Fibroblast of pulmonary artery (primary cell): ENCODE data around the gene UNC5C.

Source experiments
- DNase-seq: peaks from one replicate; pipeline ENCODE4 v3.0.0-alpha.2; 2010; ENCODE audit warnings: low read depth
- H3K4me3 ChIP-seq: replicated peaks from 2 replicates; pipeline ENCODE4 v1.5.1; 2011; ENCODE audit warnings: low read depth, mild to moderate bottlenecking, control low read depth, low read length, moderate library complexity
- CTCF ChIP-seq: IDR thresholded peaks from 2 replicates; pipeline ENCODE4 v1.5.1; 2011; ENCODE audit warnings: mild to moderate bottlenecking, control low read depth, low read length, inconsistent platforms; ENCODE audit errors: missing control alignments

The UNC5C gene

GRCh38 chr4:95450294-95450693, 98.5 kb downstream of the UNC5C start:
- no peak overlapping the region for H3K4me3 ChIP-seq
- no peak for DNase-seq
- no peak for TF ChIP-seq CTCF

GRCh38 chr4:95446173-95446572, 102.6 kb downstream of the UNC5C start:
- DNase-seq: no peak
- no peak overlapping the region for H3K4me3 ChIP-seq
- TF ChIP-seq CTCF: no peak

- no peak for DNase-seq
- no peak for TF ChIP-seq CTCF
- H3K4me3 ChIP-seq: no peak overlapping the region
These were observed 103.5 kb downstream of the UNC5C start for GRCh38 chr4:95445251-95445650.

- no peak for DNase-seq
- no peak overlapping the region for H3K4me3 ChIP-seq
- TF ChIP-seq CTCF: no peak
These were observed 104.0 kb downstream of the UNC5C start for GRCh38 chr4:95444812-95445211.

- no peak for DNase-seq
- H3K4me3 ChIP-seq: no peak overlapping the region
- no peak for TF ChIP-seq CTCF
These were observed 108.9 kb downstream of the UNC5C start for GRCh38 chr4:95439896-95440295.

GRCh38 chr4:95439071-95439470, 109.7 kb downstream of the UNC5C start:
- no peak for DNase-seq
- H3K4me3 ChIP-seq: no peak overlapping the region
- no peak for TF ChIP-seq CTCF

- TF ChIP-seq CTCF: no peak
- no peak overlapping the region for H3K4me3 ChIP-seq
- no peak for DNase-seq
These were observed 116.3 kb downstream of the UNC5C start for GRCh38 chr4:95432466-95432865.
